PFSK-1 (cell line): Measurements from ENCODE around the gene CTH.

Experiments
- FOXP2 ChIP-seq: optimal IDR thresholded peaks from 2 replicates; pipeline ENCODE3; 2011; ENCODE audit warnings: borderline replicate concordance, control low read depth, inconsistent platforms; ENCODE audit not compliant: insufficient read depth; ENCODE audit errors: extremely low read length, extremely low read depth
- POLR2AphosphoS5 ChIP-seq: IDR thresholded peaks from 2 replicates; pipeline ENCODE4 v1.6.1; 2012; ENCODE audit warnings: low read depth, mild to moderate bottlenecking, control low read depth, low read length, moderate library complexity
- REST ChIP-seq, 2 experiments: IDR thresholded peaks; 2 replicates each; pipeline versions ENCODE4 v1.6.1 to v1.8.0; 2011 to 2012; ENCODE audit warnings: low read depth in 2 of 2, low read length in 2 of 2, control low read depth in 1 of 2, inconsistent platforms in 1 of 2, mild to moderate bottlenecking in 1 of 2, moderate library complexity in 1 of 2; ENCODE audit not compliant: insufficient read depth in 1 of 2
- SIN3A ChIP-seq: IDR thresholded peaks from 2 replicates; pipeline ENCODE4 v1.6.1; 2012; ENCODE audit warnings: mild to moderate bottlenecking, low read length, moderate library complexity, borderline replicate concordance; ENCODE audit not compliant: insufficient read depth
- TAF1 ChIP-seq: IDR thresholded peaks from 2 replicates; pipeline ENCODE4 v1.6.1; 2012; ENCODE audit warnings: low read length, control low read depth, borderline replicate concordance; ENCODE audit not compliant: insufficient read depth

The CTH gene

GRCh38 chr1:70442490-70442889 is 31.4 kb downstream of the CTH start:
- TF ChIP-seq FOXP2 (no peak), REST (IDR thresholded peaks at IDR 0.05; ENCODE audit: insufficient read depth in 1 of 2, low read depth in 2 of 2, low read length in 2 of 2) (no peak), POLR2AphosphoS5 (no peak), SIN3A (no peak), TAF1 (no peak)

GRCh38 chr1:70443739-70444138 is 32.7 kb downstream of the CTH start:
- TF ChIP-seq TAF1 (no peak), SIN3A (no peak), FOXP2 (no peak), POLR2AphosphoS5 (no peak), REST (IDR thresholded peaks at IDR 0.05; ENCODE audit: insufficient read depth in 1 of 2, low read depth in 2 of 2, low read length in 2 of 2) (no peak)

- TF ChIP-seq TAF1 (no peak), REST (IDR thresholded peaks at IDR 0.05; ENCODE audit: insufficient read depth in 1 of 2, low read depth in 2 of 2, low read length in 2 of 2) (no peak), POLR2AphosphoS5 (no peak), FOXP2 (no peak), SIN3A (no peak)
These were observed 38.0 kb downstream of the CTH start for GRCh38 chr1:70449049-70449448.

GRCh38 chr1:70455291-70455690 is 44.2 kb downstream of the CTH start:
- TF ChIP-seq TAF1 = no peak
- TF ChIP-seq POLR2AphosphoS5 = no peak
- TF ChIP-seq FOXP2 = no peak
- TF ChIP-seq SIN3A = no peak
- TF ChIP-seq REST (IDR thresholded peaks at IDR 0.05; ENCODE audit: insufficient read depth in 1 of 2, low read depth in 2 of 2, low read length in 2 of 2) = no peak

GRCh38 chr1:70458131-70458530 is 47.1 kb downstream of the CTH start:
- TF ChIP-seq FOXP2 = no peak
- TF ChIP-seq TAF1 = no peak
- no peak for TF ChIP-seq POLR2AphosphoS5
- no peak for TF ChIP-seq SIN3A
- TF ChIP-seq REST (IDR thresholded peaks at IDR 0.05; ENCODE audit: insufficient read depth in 1 of 2, low read depth in 2 of 2, low read length in 2 of 2) = no peak
